ENCODE measurements around the gene COL25A1. TPM values are rescaled to one million over a fixed set of nuclear protein-coding genes. Genes with fewer than 3 reads are reported as not detected.

Gene COL25A1
- total RNA-seq, 1 experiment from 2014 or later: 8.8 TPM

- intact Hi-C loops (cut with micrococcal nuclease; ENCODE audit: unreplicated experiment): no loop called here
- CTCF ChIA-PET: no interaction called here
Observed at GRCh38 chr4:109172301-109172700, 130.2 kb downstream of the COL25A1 start.

DNA sequence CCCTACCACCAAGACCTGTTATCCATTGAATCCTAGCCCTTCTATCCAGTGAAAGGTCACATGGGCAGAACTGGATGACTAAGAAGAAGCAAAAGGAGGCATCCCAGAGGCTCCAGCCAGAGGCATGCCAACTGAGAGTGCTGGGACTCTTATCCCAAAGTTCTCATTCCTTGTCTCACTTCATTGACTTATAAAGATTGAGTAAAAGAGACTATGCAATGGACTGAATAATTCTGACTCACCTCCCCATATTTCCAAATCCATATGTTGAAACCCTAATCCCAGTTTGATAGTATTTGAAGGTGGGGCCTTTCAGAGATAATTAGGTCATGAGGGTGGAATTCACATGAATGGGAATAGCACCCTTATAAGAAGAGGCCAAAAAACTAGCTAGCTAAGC is 131.4 kb downstream of the COL25A1 start:
- ChIA-PET CTCF (no interaction called here), POLR2A (ENCODE audit: low non-redundant PET) (no interaction called here)
- intact Hi-C loops (cut with micrococcal nuclease; ENCODE audit: unreplicated experiment): no loop called here
- Histone ChIP-seq H3K9me3 (ENCODE audit: low read depth, low read length, poor library complexity, severe bottlenecking) (no peaks in the 10 kb centered on the region), H3K27me3 (replicated peaks; ENCODE audit: insufficient read depth, low read depth, low read length, poor library complexity) (no peaks in the 10 kb centered on the region), H3K4me1 (ENCODE audit: insufficient read depth, low read length, poor library complexity, severe bottlenecking) (peaks cover 15% of the 10 kb centered on the region), H3K4me3 (ENCODE audit: low read depth, low read length, poor library complexity, severe bottlenecking) (no peak overlapping the region), H3K36me3 (ENCODE audit: insufficient read depth, low read length, poor library complexity, severe bottlenecking) (no peaks in the 10 kb centered on the region), H3K27ac (ENCODE audit: low read depth, low read length, poor library complexity, severe bottlenecking) (no peak overlapping the region)
- DNase-seq (ENCODE audit: low spot score): no peak
- TF ChIP-seq EZH2 (IDR thresholded peaks at IDR 0.05; ENCODE audit: borderline replicate concordance, low read depth, low read length, poor library complexity, severe bottlenecking): no peak
- no peak for TF ChIP-seq CTCF (conservative IDR thresholded peaks at IDR 0.05; ENCODE audit: low read depth, low read length)
- no TSS peak for BruUV-seq (replicated peaks)

More at GRCh38 chr4:109172301-109172700, 130.2 kb downstream of the COL25A1 start:
- Histone ChIP-seq H3K4me3 (ENCODE audit: low read depth, low read length, poor library complexity, severe bottlenecking) (no peak overlapping the region), H3K36me3 (ENCODE audit: insufficient read depth, low read length, poor library complexity, severe bottlenecking) (no peaks in the 10 kb centered on the region), H3K27ac (ENCODE audit: low read depth, low read length, poor library complexity, severe bottlenecking) (no peak overlapping the region), H3K9me3 (ENCODE audit: low read depth, low read length, poor library complexity, severe bottlenecking) (no peaks in the 10 kb centered on the region), H3K4me1 (ENCODE audit: insufficient read depth, low read length, poor library complexity, severe bottlenecking) (peaks cover 2% of the 10 kb centered on the region), H3K27me3 (replicated peaks; ENCODE audit: insufficient read depth, low read depth, low read length, poor library complexity) (no peaks in the 10 kb centered on the region)
- POLR2A ChIA-PET (ENCODE audit: low non-redundant PET): no interaction called here
- no TSS peak for BruUV-seq (replicated peaks)
- no peak for DNase-seq (ENCODE audit: low spot score)
- TF ChIP-seq EZH2 (IDR thresholded peaks at IDR 0.05; ENCODE audit: borderline replicate concordance, low read depth, low read length, poor library complexity, severe bottlenecking) (no peak), CTCF (conservative IDR thresholded peaks at IDR 0.05; ENCODE audit: low read depth, low read length) (no peak)

DNA sequence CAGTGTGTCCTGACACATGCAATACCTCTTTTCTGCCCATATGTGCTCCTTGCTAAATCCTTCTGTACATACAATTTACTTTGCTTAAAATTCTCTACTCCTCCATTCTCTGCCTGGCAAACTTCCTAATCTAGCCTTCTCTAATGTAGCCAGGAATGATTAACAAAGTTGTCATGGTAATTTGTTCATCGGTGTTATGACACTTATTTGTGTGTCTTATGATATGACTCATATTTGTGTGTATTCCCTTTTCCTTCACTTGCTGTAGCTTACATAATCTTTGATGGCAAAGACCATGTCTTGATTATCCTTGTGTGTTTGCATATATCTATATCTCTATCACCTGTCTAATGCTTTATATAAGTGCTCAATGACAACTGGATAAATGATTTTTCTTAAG is 133.3 kb downstream of the COL25A1 start:
- TF ChIP-seq CTCF (conservative IDR thresholded peaks at IDR 0.05; ENCODE audit: low read depth, low read length) (no peak), EZH2 (IDR thresholded peaks at IDR 0.05; ENCODE audit: borderline replicate concordance, low read depth, low read length, poor library complexity, severe bottlenecking) (no peak)
- DNase-seq (ENCODE audit: low spot score): no peak
- ChIA-PET POLR2A (ENCODE audit: low non-redundant PET) (no interaction called here), CTCF (no interaction called here)
- no TSS peak for BruUV-seq (replicated peaks)
- Histone ChIP-seq H3K9me3 (ENCODE audit: low read depth, low read length, poor library complexity, severe bottlenecking) (no peaks in the 10 kb centered on the region), H3K27ac (ENCODE audit: low read depth, low read length, poor library complexity, severe bottlenecking) (no peak overlapping the region), H3K36me3 (ENCODE audit: insufficient read depth, low read length, poor library complexity, severe bottlenecking) (no peaks in the 10 kb centered on the region), H3K27me3 (replicated peaks; ENCODE audit: insufficient read depth, low read depth, low read length, poor library complexity) (no peaks in the 10 kb centered on the region), H3K4me3 (ENCODE audit: low read depth, low read length, poor library complexity, severe bottlenecking) (no peak overlapping the region), H3K4me1 (ENCODE audit: insufficient read depth, low read length, poor library complexity, severe bottlenecking) (peaks cover 20% of the 10 kb centered on the region)
- intact Hi-C loops (cut with micrococcal nuclease; ENCODE audit: unreplicated experiment): loop anchor here (10.0 kb wide), 1 partner anchor 126 kb away; no protein-coding TSS in a partner anchor
